Type B pancreatic cell (in vitro differentiated cells): ENCODE results near the gene OGDH. TPM values are rescaled to one million over a fixed set of nuclear protein-coding genes. Genes with fewer than 3 reads are reported as not detected.
A peak's percentile ranks its signal among the peaks of the same experiment; 100 is the strongest.

Experiments used
- DNase-seq: peaks from one replicate; pipeline ENCODE4 v3.0.0; 2021; ENCODE audit warnings: mixed read lengths; ENCODE audit not compliant: unreplicated experiment; ENCODE audit errors: extremely low spot score
- H3K27ac Mint-ChIP-seq: 2 replicates; pipeline ENCODE4 v1.8.0; 2021; ENCODE audit warnings: mild to moderate bottlenecking, mixed read lengths
- H3K27me3 Mint-ChIP-seq: 2 replicates; pipeline ENCODE4 v1.8.0; 2021; ENCODE audit warnings: mixed read lengths
- H3K36me3 Mint-ChIP-seq: 2 replicates; pipeline ENCODE4 v1.8.0; 2021; ENCODE audit warnings: mixed read lengths
- H3K4me1 Mint-ChIP-seq: one replicate; pipeline ENCODE4 v1.8.0; 2021; ENCODE audit warnings: mixed read lengths; ENCODE audit not compliant: unreplicated experiment
- H3K4me3 Mint-ChIP-seq: 2 replicates; pipeline ENCODE4 v1.8.0; 2021; ENCODE audit warnings: mild to moderate bottlenecking, mixed read lengths
- H3K9me3 Mint-ChIP-seq: 2 replicates; pipeline ENCODE4 v1.8.0; 2021; ENCODE audit warnings: mixed read lengths
- CTCF ChIP-seq: fragments of 200-600 bp; sonication (generic); conservative IDR thresholded peaks from 2 replicates; pipeline ENCODE4 v1.5.0; 2021; ENCODE audit warnings: antibody characterized with exemption, mild to moderate bottlenecking
- total RNA-seq: library from RNA; stranded (reverse); gene quantifications from 2 replicates; pipeline ENCODE4 v1.2.1, GENCODE V29; 2021; ENCODE audit warnings: low replicate concordance

OGDH gene
- total RNA-seq, 1 donor from 2014 or later = 92.8 TPM

- Mint-ChIP-seq H3K27ac (peak overlapping the region; percentile 99), H3K9me3 (peaks cover 4% of the 10 kb centered on the region), H3K36me3 (peaks cover 10% of the 10 kb centered on the region), H3K27me3 (no peaks in the 10 kb centered on the region), H3K4me1 (peaks cover 33% of the 10 kb centered on the region), H3K4me3 (no peak overlapping the region)
- no peak for DNase-seq
- no peak for TF ChIP-seq CTCF
These were observed 16.1 kb downstream of the OGDH start for GRCh38 chr7:44622342-44623151.

- DNase-seq = no peak
- no peaks in the 10 kb centered on the region for H3K9me3 Mint-ChIP-seq
- H3K27ac Mint-ChIP-seq = peak overlapping the region; percentile 63
- H3K4me3 Mint-ChIP-seq = no peak overlapping the region
- H3K4me1 Mint-ChIP-seq = peaks cover 17% of the 10 kb centered on the region
- peaks cover 8% of the 10 kb centered on the region for H3K36me3 Mint-ChIP-seq
- no peaks in the 10 kb centered on the region for H3K27me3 Mint-ChIP-seq
- TF ChIP-seq CTCF = no peak
These were observed 17.9 kb downstream of the OGDH start for GRCh38 chr7:44624318-44624717.

GRCh38 chr7:44625526-44626471, 19.4 kb downstream of the OGDH start:
- no peaks in the 10 kb centered on the region for H3K9me3 Mint-ChIP-seq
- TF ChIP-seq CTCF = no peak
- no peak overlapping the region for H3K27ac Mint-ChIP-seq
- no peak for DNase-seq
- H3K4me1 Mint-ChIP-seq = peaks cover 25% of the 10 kb centered on the region
- no peaks in the 10 kb centered on the region for H3K27me3 Mint-ChIP-seq
- H3K36me3 Mint-ChIP-seq = peaks cover 8% of the 10 kb centered on the region
- H3K4me3 Mint-ChIP-seq = no peak overlapping the region

- H3K27ac Mint-ChIP-seq = no peak overlapping the region
- peaks cover 27% of the 10 kb centered on the region for H3K4me1 Mint-ChIP-seq
- TF ChIP-seq CTCF = no peak
- no peaks in the 10 kb centered on the region for H3K9me3 Mint-ChIP-seq
- no peaks in the 10 kb centered on the region for H3K27me3 Mint-ChIP-seq
- peaks cover 4% of the 10 kb centered on the region for H3K36me3 Mint-ChIP-seq
- no peak overlapping the region for H3K4me3 Mint-ChIP-seq
- DNase-seq = no peak
These were observed 20.2 kb downstream of the OGDH start for GRCh38 chr7:44626620-44627019.

GRCh38 chr7:44629829-44630522, 23.5 kb downstream of the OGDH start:
- TF ChIP-seq CTCF = no peak
- H3K9me3 Mint-ChIP-seq = no peaks in the 10 kb centered on the region
- no peaks in the 10 kb centered on the region for H3K27me3 Mint-ChIP-seq
- peaks cover 11% of the 10 kb centered on the region for H3K36me3 Mint-ChIP-seq
- H3K4me3 Mint-ChIP-seq = no peak overlapping the region
- no peak for DNase-seq
- H3K4me1 Mint-ChIP-seq = peaks cover 33% of the 10 kb centered on the region
- H3K27ac Mint-ChIP-seq = peak overlapping the region; percentile 68
